ENCODE measurements around the gene PRPF38B.

The PRPF38B gene

GRCh38 chr1:108749081-108749480, 57.0 kb downstream of the PRPF38B start:
- Histone ChIP-seq H3K9me2 (replicated peaks; ENCODE audit: insufficient read depth, low read length) (no peaks in the 10 kb centered on the region), H3K4me3 (ENCODE audit: low read length) (no peak overlapping the region), H3F3A (ENCODE audit: insufficient read depth, low read length) (0 out of 2 replicates have a peak, but pooled peaks cover 6% of the 10 kb centered on the region), H4K20me1 (ENCODE audit: insufficient read depth, low read length) (no peaks in the 10 kb centered on the region), H3K4me2 (ENCODE audit: low read depth, low read length) (no peak overlapping the region), H3K9me3 (replicated peaks; ENCODE audit: insufficient read depth, low read length) (no peaks in the 10 kb centered on the region), H2AFZ (ENCODE audit: low read length) (no peak overlapping the region), H3K9ac (ENCODE audit: low read length) (no peak overlapping the region), H3K4me1 (ENCODE audit: low read length) (no peaks in the 10 kb centered on the region), H3K79me2 (ENCODE audit: low read length) (peaks cover 21% of the 10 kb centered on the region), H3K27me3 (replicated peaks; ENCODE audit: insufficient read depth, low read length) (no peaks in the 10 kb centered on the region), H3K27ac (ENCODE audit: low read length) (no peak overlapping the region), H3K36me3 (replicated peaks; ENCODE audit: insufficient read depth, low read length) (no peaks in the 10 kb centered on the region)
- DNase-seq = no peak
- TF ChIP-seq EZH2phosphoT487 (IDR thresholded peaks at IDR 0.05; ENCODE audit: low read length) = no peak
- no peak for TF ChIP-seq EZH2 (optimal IDR thresholded peaks at IDR 0.05; ENCODE audit: low read depth, low read length)
- no peak for TF ChIP-seq CTCF (IDR thresholded peaks at IDR 0.05; ENCODE audit: low read length)

GRCh38 chr1:108750476-108751181, 58.5 kb downstream of the PRPF38B start:
- no peaks in the 10 kb centered on the region for H3K36me3 ChIP-seq (replicated peaks; ENCODE audit: insufficient read depth, low read length)
- H3K4me2 ChIP-seq (ENCODE audit: low read depth, low read length) = no peak overlapping the region
- no peak for TF ChIP-seq EZH2 (optimal IDR thresholded peaks at IDR 0.05; ENCODE audit: low read depth, low read length)
- no peak for TF ChIP-seq EZH2phosphoT487 (IDR thresholded peaks at IDR 0.05; ENCODE audit: low read length)
- TF ChIP-seq CTCF (IDR thresholded peaks at IDR 0.05; ENCODE audit: low read length) = no peak
- 0 out of 2 replicates have a peak, but pooled peaks cover 6% of the 10 kb centered on the region for H3F3A ChIP-seq (ENCODE audit: insufficient read depth, low read length)
- H3K9me3 ChIP-seq (replicated peaks; ENCODE audit: insufficient read depth, low read length) = no peaks in the 10 kb centered on the region
- H3K27me3 ChIP-seq (replicated peaks; ENCODE audit: insufficient read depth, low read length) = no peaks in the 10 kb centered on the region
- H3K79me2 ChIP-seq (ENCODE audit: low read length) = peaks cover 21% of the 10 kb centered on the region
- no peak overlapping the region for H2AFZ ChIP-seq (ENCODE audit: low read length)
- no peak overlapping the region for H3K4me3 ChIP-seq (ENCODE audit: low read length)
- no peak overlapping the region for H3K27ac ChIP-seq (ENCODE audit: low read length)
- H3K4me1 ChIP-seq (ENCODE audit: low read length) = no peaks in the 10 kb centered on the region
- H3K9me2 ChIP-seq (replicated peaks; ENCODE audit: insufficient read depth, low read length) = no peaks in the 10 kb centered on the region
- H4K20me1 ChIP-seq (ENCODE audit: insufficient read depth, low read length) = no peaks in the 10 kb centered on the region
- DNase-seq = no peak
- H3K9ac ChIP-seq (ENCODE audit: low read length) = no peak overlapping the region

All from MM.1S (cell line).